ENCODE data around the gene INTS11. TPM values are rescaled to one million over a fixed set of nuclear protein-coding genes. Genes with fewer than 3 reads are reported as not detected.
A peak's percentile ranks its signal among the peaks of the same experiment; 100 is the strongest.

The INTS11 gene
- total RNA-seq, 1 experiment from 2014 or later: 139 TPM

GRCh38 chr1:1347026-1347595, 22.7 kb upstream of the INTS11 start:
- H3K4me3 Mint-ChIP-seq: peak overlapping the region; percentile 72 to 84
- Histone ChIP-seq H4K20me1 (ENCODE audit: control insufficient read depth, insufficient read depth, insufficient read length) (peaks cover 3% of the 10 kb centered on the region), H3K4me2 (ENCODE audit: insufficient read depth, insufficient read length, low read length) (peak overlapping the region; percentile 90), H3K4me1 (ENCODE audit: insufficient read depth, low read length) (no peaks in the 10 kb centered on the region; the same call in 1 of the 2 replicates), H3K79me2 (ENCODE audit: insufficient read depth, low read length) (peaks cover 3% of the 10 kb centered on the region; the same call in 1 of the 2 replicates), H3K14ac (ENCODE audit: insufficient read depth, low read length) (no peak overlapping the region; the same call in 1 of the 2 replicates), H3K9me3 (ENCODE audit: control insufficient read depth, low read depth, low read length) (no peaks in the 10 kb centered on the region), H3T11ph (ENCODE audit: low read length) (no peak overlapping the region), H3K9ac (ENCODE audit: extremely low read depth, insufficient read length, low read length) (no peak overlapping the region), H3K4ac (ENCODE audit: low read depth, low read length) (no peak overlapping the region), H4K91ac (ENCODE audit: insufficient read length, low read depth, low read length) (no peak overlapping the region), H2BK120ac (ENCODE audit: low read depth, low read length, poor library complexity, severe bottlenecking) (no peak overlapping the region), H2BK12ac (ENCODE audit: insufficient read length, low read depth, low read length) (no peak overlapping the region), H3K56ac (ENCODE audit: insufficient read length, low read depth, low read length) (no peak overlapping the region), H2BK20ac (ENCODE audit: low read depth, low read length, poor library complexity, severe bottlenecking) (no peak overlapping the region), H4K5ac (ENCODE audit: insufficient read length, low read depth, low read length) (no peak overlapping the region), H3K23me2 (ENCODE audit: insufficient read length, low read depth, low read length, poor library complexity, severe bottlenecking) (peaks cover 9% of the 10 kb centered on the region), H3K23ac (ENCODE audit: insufficient read length, low read depth, low read length) (no peak overlapping the region), H2BK15ac (ENCODE audit: low read depth, low read length) (no peak overlapping the region), H2AFZ (ENCODE audit: low read length) (no peak overlapping the region), H2BK5ac (ENCODE audit: insufficient read length, low read length) (no peak overlapping the region), H3K79me1 (ENCODE audit: insufficient read depth, low read depth, low read length, poor library complexity, severe bottlenecking) (peaks cover 13% of the 10 kb centered on the region), H3K27ac (ENCODE audit: insufficient read length, low read depth, low read length) (no peak overlapping the region), H3K27me3 (ENCODE audit: insufficient read depth, low read length) (no peaks in the 10 kb centered on the region), H2AK5ac (ENCODE audit: insufficient read length, low read length) (no peak overlapping the region), H4K8ac (replicated peaks; ENCODE audit: insufficient read length, low read depth, low read length) (no peak overlapping the region), H3K18ac (ENCODE audit: insufficient read length, low read depth, low read length) (no peak overlapping the region)
- no peaks in the 10 kb centered on the region for H3K9me3 Mint-ChIP-seq
- no CpG with 5 or more reads among the region's 10 CpGs for WGBS (ENCODE audit: extremely low coverage, insufficient read length, low lambda C conversion rate)
- TF ChIP-seq CTCF (conservative IDR thresholded peaks at IDR 0.05): no peak
- peaks cover 4 to 6% (median 5%) of the 10 kb centered on the region in 3 experiments; a peak in 3 of 7 replicates for H3K36me3 Mint-ChIP-seq (ENCODE audit: insufficient read depth in 1 of 3, low read depth in 3 of 3)
- peaks cover 1% of the 10 kb centered on the region; the same call in 1 of the 2 replicates for H3K27me3 Mint-ChIP-seq (ENCODE audit: low read depth)
- no peak for DNase-seq
- no peak overlapping the region for H3K27ac Mint-ChIP-seq
- H3K4me1 Mint-ChIP-seq: peaks cover 8 to 21% of the 10 kb centered on the region in 2 experiments
